ENCODE results near the gene FNDC3B. TPM values are rescaled to one million over a fixed set of nuclear protein-coding genes. Genes with fewer than 3 reads are reported as not detected.

FNDC3B gene
- total RNA-seq, 2 donors from 2014 or later = 27.0 to 41.6 TPM

DNA sequence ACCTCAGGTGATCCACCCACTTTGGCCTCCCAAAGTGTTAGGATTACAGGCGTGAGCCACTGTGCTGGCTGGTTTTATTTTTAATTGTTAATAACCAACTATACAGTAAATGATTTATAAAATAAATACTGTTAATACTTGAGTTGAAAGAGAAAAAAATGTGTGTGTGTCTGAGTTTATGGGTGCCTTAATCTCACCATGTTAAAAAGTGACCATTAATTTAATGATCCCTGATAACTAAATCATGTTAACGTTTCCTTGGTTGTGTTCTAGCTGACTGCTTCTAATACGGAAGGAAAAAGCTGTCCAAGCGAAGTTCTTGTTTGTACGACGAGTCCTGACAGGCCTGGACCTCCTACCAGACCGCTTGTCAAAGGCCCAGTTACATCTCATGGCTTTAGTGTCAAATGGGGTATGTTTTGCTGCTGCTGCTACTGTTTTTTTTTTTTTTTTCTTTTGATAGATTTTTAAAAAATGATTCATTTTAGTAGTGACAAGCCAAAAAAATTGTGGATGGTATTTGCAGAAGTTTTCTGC, 295.4 kb downstream of the FNDC3B start:
- H3K4me1 Mint-ChIP-seq = peaks cover 2% of the 10 kb centered on the region
- no peaks in the 10 kb centered on the region for H3K27me3 Mint-ChIP-seq
- no peak for DNase-seq
- no peaks in the 10 kb centered on the region for H3K9me3 ChIP-seq (ENCODE audit: control insufficient read depth, low read length, poor library complexity, severe bottlenecking)
- H3K36me3 Mint-ChIP-seq (ENCODE audit: low read depth) = peaks cover 4% of the 10 kb centered on the region
- no peak overlapping the region for H3K27ac Mint-ChIP-seq
- no peak for ATAC-seq
- no peak overlapping the region for H3K4me3 Mint-ChIP-seq

GRCh38 chr3:172339892-172340291, 300.5 kb downstream of the FNDC3B start:
- Mint-ChIP-seq H3K27ac (no peak overlapping the region), H3K4me3 (no peak overlapping the region), H3K4me1 (no peaks in the 10 kb centered on the region), H3K36me3 (ENCODE audit: low read depth) (peaks cover 4% of the 10 kb centered on the region), H3K27me3 (no peaks in the 10 kb centered on the region)
- no peaks in the 10 kb centered on the region for H3K9me3 ChIP-seq (ENCODE audit: control insufficient read depth, low read length, poor library complexity, severe bottlenecking)
- no peak for DNase-seq
- ATAC-seq = no peak

- H3K27me3 Mint-ChIP-seq = no peaks in the 10 kb centered on the region
- DNase-seq = no peak
- peaks cover 4% of the 10 kb centered on the region for H3K36me3 Mint-ChIP-seq (ENCODE audit: low read depth)
- no peak overlapping the region for H3K27ac Mint-ChIP-seq
- ATAC-seq = no peak
- no peaks in the 10 kb centered on the region for H3K9me3 ChIP-seq (ENCODE audit: control insufficient read depth, low read length, poor library complexity, severe bottlenecking)
- H3K4me1 Mint-ChIP-seq = no peaks in the 10 kb centered on the region
- H3K4me3 Mint-ChIP-seq = no peak overlapping the region
These were observed 301.2 kb downstream of the FNDC3B start for GRCh38 chr3:172340583-172340982.

- peaks cover 4% of the 10 kb centered on the region for H3K36me3 Mint-ChIP-seq (ENCODE audit: low read depth)
These were observed 302.2 kb downstream of the FNDC3B start for GRCh38 chr3:172341482-172342059.

GRCh38 chr3:172342097-172342659, 302.8 kb downstream of the FNDC3B start:
- no peaks in the 10 kb centered on the region for H3K27me3 Mint-ChIP-seq
- H3K4me3 Mint-ChIP-seq = no peak overlapping the region
- peaks cover 4% of the 10 kb centered on the region for H3K36me3 Mint-ChIP-seq (ENCODE audit: low read depth)
- DNase-seq (no peak), ATAC-seq (no peak)
- no peaks in the 10 kb centered on the region for H3K4me1 Mint-ChIP-seq
- no peak overlapping the region for H3K27ac Mint-ChIP-seq
- H3K9me3 ChIP-seq (ENCODE audit: control insufficient read depth, low read length, poor library complexity, severe bottlenecking) = no peaks in the 10 kb centered on the region

More at GRCh38 chr3:172341482-172342059, 302.2 kb downstream of the FNDC3B start:
- H3K4me3 Mint-ChIP-seq = no peak overlapping the region
- H3K9me3 ChIP-seq (ENCODE audit: control insufficient read depth, low read length, poor library complexity, severe bottlenecking) = no peaks in the 10 kb centered on the region
- peak; percentile 81 for ATAC-seq
- H3K4me1 Mint-ChIP-seq = no peaks in the 10 kb centered on the region
- no peaks in the 10 kb centered on the region for H3K27me3 Mint-ChIP-seq
- no peak overlapping the region for H3K27ac Mint-ChIP-seq
- peak in 1 of 3 donors; percentile 6 for DNase-seq

GRCh38 chr3:172343117-172343516, 303.7 kb downstream of the FNDC3B start:
- no peaks in the 10 kb centered on the region for H3K9me3 ChIP-seq (ENCODE audit: control insufficient read depth, low read length, poor library complexity, severe bottlenecking)
- Mint-ChIP-seq H3K4me1 (no peaks in the 10 kb centered on the region), H3K4me3 (no peak overlapping the region), H3K27me3 (no peaks in the 10 kb centered on the region), H3K27ac (no peak overlapping the region), H3K36me3 (ENCODE audit: low read depth) (peaks cover 4% of the 10 kb centered on the region)
- DNase-seq (no peak), ATAC-seq (no peak)

GRCh38 chr3:172343979-172344378, 304.6 kb downstream of the FNDC3B start:
- no peak for DNase-seq
- peaks cover 4% of the 10 kb centered on the region for H3K36me3 Mint-ChIP-seq (ENCODE audit: low read depth)

GRCh38 chr3:172346161-172346560, 306.8 kb downstream of the FNDC3B start:
- H3K9me3 ChIP-seq (ENCODE audit: control insufficient read depth, low read length, poor library complexity, severe bottlenecking) = peaks cover 2% of the 10 kb centered on the region
- DNase-seq (no peak), ATAC-seq (no peak)
- no peak overlapping the region for H3K4me3 Mint-ChIP-seq
- H3K27ac Mint-ChIP-seq = no peak overlapping the region
- H3K27me3 Mint-ChIP-seq = no peaks in the 10 kb centered on the region
- peaks cover 3% of the 10 kb centered on the region for H3K4me1 Mint-ChIP-seq
- peaks cover 5% of the 10 kb centered on the region for H3K36me3 Mint-ChIP-seq (ENCODE audit: low read depth)

More at GRCh38 chr3:172343979-172344378, 304.6 kb downstream of the FNDC3B start:
- no peaks in the 10 kb centered on the region for H3K4me1 Mint-ChIP-seq
- no peaks in the 10 kb centered on the region for H3K27me3 Mint-ChIP-seq
- H3K9me3 ChIP-seq (ENCODE audit: control insufficient read depth, low read length, poor library complexity, severe bottlenecking) = peaks cover 2% of the 10 kb centered on the region
- H3K4me3 Mint-ChIP-seq = no peak overlapping the region
- ATAC-seq = no peak
- H3K27ac Mint-ChIP-seq = no peak overlapping the region

DNA sequence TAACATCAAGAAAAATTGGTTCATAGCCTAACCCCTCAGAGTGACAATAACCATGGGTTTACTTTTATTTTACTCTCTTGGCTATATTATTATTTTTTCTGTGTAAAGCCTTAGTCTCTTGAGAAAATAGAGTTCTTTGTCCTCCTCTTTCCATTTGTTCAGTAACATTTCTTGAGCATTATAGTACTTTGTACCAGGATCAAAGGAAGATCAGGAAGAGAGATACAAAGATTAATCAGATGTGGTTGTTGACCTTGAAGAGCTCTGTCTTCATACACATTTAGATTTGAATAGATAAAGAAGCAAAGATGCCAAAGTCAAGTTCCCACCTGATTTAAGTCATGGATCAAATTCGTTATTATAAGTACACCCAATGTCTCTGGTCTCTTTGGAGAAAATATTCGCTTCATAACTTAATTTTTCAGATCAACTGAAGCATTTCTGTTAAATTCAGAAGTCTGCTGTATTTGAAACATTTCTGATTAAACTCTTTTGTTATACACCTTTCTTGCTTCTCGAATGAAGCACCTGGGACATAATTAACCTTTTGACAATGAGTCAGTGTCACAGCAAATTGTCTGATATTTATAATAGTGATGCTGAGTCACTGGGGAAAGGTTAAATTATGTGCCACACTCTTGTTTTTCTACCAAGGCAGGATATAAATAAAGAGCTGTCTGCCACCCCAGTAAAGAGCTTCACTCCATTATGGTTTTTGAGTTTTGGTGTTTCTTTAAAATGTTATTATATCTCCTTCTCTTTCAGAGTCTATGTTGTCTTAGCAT, 308.7 kb downstream of the FNDC3B start:
- H3K27ac Mint-ChIP-seq = no peak overlapping the region
- no peak for DNase-seq
- peaks cover 2% of the 10 kb centered on the region for H3K9me3 ChIP-seq (ENCODE audit: control insufficient read depth, low read length, poor library complexity, severe bottlenecking)
- ATAC-seq = no peak
- H3K4me3 Mint-ChIP-seq = no peak overlapping the region
- peaks cover 6% of the 10 kb centered on the region for H3K4me1 Mint-ChIP-seq
- peaks cover 12% of the 10 kb centered on the region for H3K36me3 Mint-ChIP-seq (ENCODE audit: low read depth)
- no peaks in the 10 kb centered on the region for H3K27me3 Mint-ChIP-seq

- H3K27me3 Mint-ChIP-seq = no peaks in the 10 kb centered on the region
- no peak overlapping the region for H3K27ac Mint-ChIP-seq
- H3K36me3 Mint-ChIP-seq (ENCODE audit: low read depth) = peaks cover 12% of the 10 kb centered on the region
- peaks cover 2% of the 10 kb centered on the region for H3K9me3 ChIP-seq (ENCODE audit: control insufficient read depth, low read length, poor library complexity, severe bottlenecking)
- ATAC-seq (no peak), DNase-seq (no peak)
- H3K4me1 Mint-ChIP-seq = peaks cover 6% of the 10 kb centered on the region
- no peak overlapping the region for H3K4me3 Mint-ChIP-seq
These were observed 312.6 kb downstream of the FNDC3B start for GRCh38 chr3:172351895-172352466.

GRCh38 chr3:172352786-172353185, 313.4 kb downstream of the FNDC3B start:
- ATAC-seq (no peak), DNase-seq (no peak)
- H3K4me1 Mint-ChIP-seq = peaks cover 6% of the 10 kb centered on the region
- no peaks in the 10 kb centered on the region for H3K27me3 Mint-ChIP-seq
- H3K4me3 Mint-ChIP-seq = no peak overlapping the region
- H3K27ac Mint-ChIP-seq = no peak overlapping the region
- peaks cover 11% of the 10 kb centered on the region for H3K36me3 Mint-ChIP-seq (ENCODE audit: low read depth)
- peaks cover 2% of the 10 kb centered on the region for H3K9me3 ChIP-seq (ENCODE audit: control insufficient read depth, low read length, poor library complexity, severe bottlenecking)

DNA sequence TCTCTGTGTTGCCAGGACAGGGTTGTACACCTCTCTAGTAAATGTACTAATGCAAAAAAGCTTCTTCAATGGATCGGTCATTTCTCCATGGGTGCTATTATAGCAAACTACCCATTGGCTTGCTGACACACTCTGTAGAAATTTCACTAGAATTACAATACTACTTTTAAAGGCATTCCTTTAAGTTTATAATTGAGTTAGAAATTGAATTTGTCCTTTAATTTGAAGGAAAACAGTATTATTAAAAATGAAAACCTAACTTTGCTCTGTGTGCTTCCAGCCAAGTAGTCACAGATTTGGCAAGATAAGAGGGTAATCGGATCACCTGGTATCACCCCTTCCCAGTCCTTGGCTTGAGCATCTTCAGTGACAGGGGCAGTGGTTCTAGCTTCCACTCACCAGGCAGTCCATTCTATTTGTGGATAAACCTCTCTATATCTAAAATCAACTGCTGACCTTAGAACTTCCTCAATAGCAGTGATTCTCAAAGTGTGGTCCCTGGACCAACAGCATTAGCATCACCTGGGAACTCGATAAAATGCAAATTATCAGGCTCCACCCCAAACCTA, 315.6 kb downstream of the FNDC3B start:
- H3K9me3 ChIP-seq (ENCODE audit: control insufficient read depth, low read length, poor library complexity, severe bottlenecking) = no peaks in the 10 kb centered on the region
- Mint-ChIP-seq H3K27ac (no peak overlapping the region), H3K36me3 (ENCODE audit: low read depth) (peaks cover 10% of the 10 kb centered on the region), H3K4me3 (no peak overlapping the region), H3K4me1 (peaks cover 6% of the 10 kb centered on the region), H3K27me3 (no peaks in the 10 kb centered on the region)
- DNase-seq (no peak), ATAC-seq (no peak)

GRCh38 chr3:172355836-172356235, 316.5 kb downstream of the FNDC3B start:
- H3K36me3 Mint-ChIP-seq (ENCODE audit: low read depth) = peaks cover 10% of the 10 kb centered on the region
- H3K27ac Mint-ChIP-seq = no peak overlapping the region
- DNase-seq (no peak), ATAC-seq (no peak)
- H3K4me3 Mint-ChIP-seq = no peak overlapping the region
- peaks cover 6% of the 10 kb centered on the region for H3K4me1 Mint-ChIP-seq
- H3K27me3 Mint-ChIP-seq = no peaks in the 10 kb centered on the region
- no peaks in the 10 kb centered on the region for H3K9me3 ChIP-seq (ENCODE audit: control insufficient read depth, low read length, poor library complexity, severe bottlenecking)
